Measurements from ENCODE around the gene PAK1IP1.
A peak's percentile ranks its signal among the peaks of the same experiment; 100 is the strongest.

- TF ChIP-seq CTCF (IDR thresholded peaks at IDR 0.05) = no peak
- peak in 1 of 2 donors; percentile 34 for TF ChIP-seq POLR2A (IDR thresholded peaks at IDR 0.05)
Measured at GRCh38 chr6:10749734-10750133, 55.0 kb downstream of the PAK1IP1 start.

Measured in adrenal gland (tissue), 5 donors.